ENCODE measurements around the gene KCNV2.
"Not testable (repeated sequence)": the region's sequence is repeated elsewhere in the genome, so short reads cannot be mapped to it uniquely, and the experiment has no call there.

Gene KCNV2

DNA sequence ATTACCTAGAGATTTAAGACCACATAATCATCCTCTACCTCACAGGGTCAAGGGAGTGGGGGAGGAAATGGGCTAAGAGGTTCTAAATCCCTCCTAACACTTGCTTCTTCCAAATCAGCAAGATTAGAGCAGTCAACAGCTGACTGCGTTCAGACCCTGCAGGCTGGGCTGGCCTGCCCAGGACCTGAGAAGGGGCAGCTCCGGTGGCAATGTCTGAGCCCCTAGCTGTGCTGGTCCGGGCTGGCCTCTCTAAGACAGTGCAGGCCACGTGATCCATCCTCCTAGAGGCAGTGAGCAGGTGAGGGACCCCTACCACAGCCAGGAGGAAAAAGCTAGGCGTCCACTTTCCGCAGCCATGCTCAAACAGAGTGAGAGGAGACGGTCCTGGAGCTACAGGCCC, at the start of gene KCNV2:
Gene KCNV2, plus strand, starts transcription at position 126 of the 400 bp plus-strand sequence. Its CDS starts 230 bp downstream, at position 356.
- DNase-seq (ENCODE audit: low read depth) = no peak

- no peak for DNase-seq (ENCODE audit: low read depth)
Observed at GRCh38 chr9:2673161-2673560, 44.1 kb upstream of the KCNV2 start.

GRCh38 chr9:2674141-2674824, 43.0 kb upstream of the KCNV2 start:
- DNase-seq (ENCODE audit: low read depth) = peak; percentile 16

- DNase-seq (ENCODE audit: low read depth) = no peak
Observed at GRCh38 chr9:2675834-2676233, 41.5 kb upstream of the KCNV2 start.

DNA sequence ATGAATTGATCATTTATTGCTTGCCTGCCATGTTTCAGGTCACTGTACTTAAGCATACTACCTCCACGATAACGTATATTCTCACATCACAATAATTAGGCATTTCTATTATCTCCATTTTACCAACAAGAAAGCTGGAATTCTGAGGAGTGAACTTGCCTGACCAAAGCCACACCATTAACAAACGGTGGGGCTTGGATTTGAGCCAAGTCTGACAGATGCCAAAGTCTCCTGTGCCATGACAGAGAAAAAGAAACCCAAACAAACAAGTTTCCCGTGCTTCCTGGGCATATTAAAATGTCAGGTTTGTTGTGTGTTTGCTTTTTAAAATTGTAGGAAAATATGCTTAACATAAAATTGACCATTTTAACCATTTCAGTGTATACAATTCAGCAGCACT, 40.8 kb upstream of the KCNV2 start:
- no peak for DNase-seq (ENCODE audit: low read depth)

DNA sequence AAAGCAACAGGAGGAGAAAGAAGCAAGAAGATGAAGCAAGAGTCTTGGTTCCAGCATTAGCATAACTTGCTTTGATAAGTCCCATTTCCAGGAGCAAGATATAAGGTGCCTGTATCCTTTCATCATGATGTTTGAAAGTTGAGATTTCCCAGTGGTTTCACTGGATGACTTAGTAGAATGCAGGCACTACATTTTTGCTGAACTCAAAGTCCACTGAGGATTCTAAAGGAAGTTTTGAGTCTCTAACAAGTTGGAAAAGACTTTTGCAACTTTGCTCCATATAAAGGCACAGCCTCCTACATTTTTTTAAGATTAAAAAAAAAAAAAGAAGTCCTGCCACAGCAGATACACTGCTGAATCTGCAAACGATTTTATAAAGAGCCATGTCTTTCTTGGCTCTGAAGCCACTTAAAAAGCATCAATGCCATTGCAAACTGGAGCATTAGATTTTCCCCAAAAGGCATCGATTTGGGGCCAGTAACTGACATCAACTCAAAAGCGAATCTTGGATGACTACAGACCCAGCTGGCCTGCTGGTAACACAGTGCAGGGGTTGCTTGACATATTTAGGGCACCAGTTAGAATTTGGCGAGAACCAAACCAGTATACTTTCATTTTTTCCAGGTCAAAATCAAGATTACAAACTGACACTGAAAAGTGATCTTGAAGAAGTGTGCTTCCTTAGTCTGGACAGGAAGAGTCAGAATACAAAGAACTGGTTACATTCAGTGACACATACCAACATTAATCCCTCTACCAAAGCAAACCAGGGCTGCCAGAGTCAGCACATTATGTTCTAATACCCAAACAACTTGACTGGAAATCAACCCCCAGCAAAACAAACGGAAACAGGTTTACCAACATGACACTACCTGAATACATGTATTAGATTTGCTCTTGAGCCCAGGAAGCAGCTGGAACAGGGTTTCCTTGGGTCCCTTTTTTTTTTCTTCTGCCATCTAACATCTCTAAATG, 39.1 kb upstream of the KCNV2 start:
- no peak for DNase-seq (ENCODE audit: low read depth)

GRCh38 chr9:2679011-2679410, 38.3 kb upstream of the KCNV2 start:
- no peak for DNase-seq (ENCODE audit: low read depth)

GRCh38 chr9:2681981-2682380, 35.3 kb upstream of the KCNV2 start:
- no peak for DNase-seq (ENCODE audit: low read depth)

DNA sequence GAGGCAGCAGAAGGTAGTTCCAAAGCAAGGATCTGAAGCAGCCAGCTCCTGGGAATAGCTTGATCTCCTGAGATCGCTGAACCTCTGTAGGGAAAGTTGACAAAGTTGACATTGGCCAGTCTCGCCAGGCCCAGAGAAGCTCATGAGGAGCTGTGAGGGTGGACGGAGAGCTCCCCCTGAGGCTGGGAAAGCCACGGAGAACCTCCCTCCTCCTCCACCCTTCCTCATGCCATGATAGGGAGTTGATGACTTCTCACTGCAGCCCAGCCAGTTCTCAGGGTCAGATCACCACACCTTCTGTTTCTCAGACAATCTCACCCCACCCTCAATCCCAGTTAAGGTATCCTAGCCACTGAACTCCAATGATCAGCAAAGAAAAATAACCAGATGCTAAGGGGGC, 30.4 kb upstream of the KCNV2 start:
- DNase-seq (ENCODE audit: low read depth) = no peak

DNA sequence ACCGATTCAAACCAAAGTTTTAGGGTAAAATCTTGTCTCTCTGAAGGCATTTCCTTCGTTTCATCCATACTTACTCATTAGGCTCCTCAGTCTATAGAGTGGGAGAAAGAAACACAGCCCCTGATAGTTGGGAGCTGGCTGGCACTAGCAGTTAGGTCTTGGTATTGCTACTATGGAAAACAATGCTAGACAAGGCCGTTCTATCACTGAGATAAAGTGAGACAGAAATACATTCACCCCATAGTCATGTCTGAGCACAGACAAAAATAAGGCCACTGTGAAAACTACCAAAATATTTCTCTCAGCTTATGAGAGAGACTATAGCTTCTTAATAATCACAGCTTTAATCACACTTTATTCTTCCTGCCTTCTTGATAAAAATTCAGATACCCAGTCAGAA, 28.7 kb upstream of the KCNV2 start:
- no peak for DNase-seq (ENCODE audit: low read depth)

- DNase-seq (ENCODE audit: low read depth) = no peak
Observed at GRCh38 chr9:2691212-2691611, 26.1 kb upstream of the KCNV2 start.

DNA sequence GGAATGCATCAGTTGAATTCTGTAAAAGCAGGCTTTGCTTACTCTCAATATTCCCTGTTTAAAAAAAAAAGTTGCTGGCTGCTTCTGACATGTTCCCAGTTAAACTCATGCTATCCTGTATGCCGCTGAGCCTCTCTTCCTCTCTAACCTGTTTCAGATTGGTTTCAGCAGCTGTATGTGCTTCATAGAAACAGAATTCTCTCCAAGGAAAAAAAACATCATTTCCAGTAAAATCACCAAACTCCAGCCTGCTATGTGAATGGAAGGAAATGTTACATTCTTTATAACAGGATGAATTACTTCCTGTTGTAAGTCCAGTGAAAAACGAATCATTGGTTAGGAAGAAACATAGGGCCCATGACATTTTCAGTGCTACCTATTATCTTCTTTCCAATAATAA, 25.7 kb upstream of the KCNV2 start:
- no peak for DNase-seq (ENCODE audit: low read depth)

DNA sequence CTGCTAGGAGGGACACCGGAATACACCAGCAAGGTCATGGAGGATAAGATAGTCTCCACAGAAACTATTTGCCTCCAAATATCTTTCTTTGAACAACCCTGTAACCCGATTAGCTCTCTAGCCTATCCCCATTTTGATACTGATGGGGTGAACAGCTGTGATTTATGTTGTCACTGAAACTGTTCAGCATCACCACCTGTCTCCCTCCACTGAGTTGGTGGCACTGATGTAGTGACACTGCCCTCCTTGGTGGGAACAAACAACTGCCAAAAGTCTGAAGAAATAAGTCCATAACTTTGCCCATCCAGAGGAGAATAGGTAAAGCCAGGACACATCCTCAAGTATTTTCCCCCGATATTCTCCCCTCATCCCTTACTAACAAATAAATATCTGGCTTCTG, 24.3 kb upstream of the KCNV2 start:
- no peak for DNase-seq (ENCODE audit: low read depth)

DNA sequence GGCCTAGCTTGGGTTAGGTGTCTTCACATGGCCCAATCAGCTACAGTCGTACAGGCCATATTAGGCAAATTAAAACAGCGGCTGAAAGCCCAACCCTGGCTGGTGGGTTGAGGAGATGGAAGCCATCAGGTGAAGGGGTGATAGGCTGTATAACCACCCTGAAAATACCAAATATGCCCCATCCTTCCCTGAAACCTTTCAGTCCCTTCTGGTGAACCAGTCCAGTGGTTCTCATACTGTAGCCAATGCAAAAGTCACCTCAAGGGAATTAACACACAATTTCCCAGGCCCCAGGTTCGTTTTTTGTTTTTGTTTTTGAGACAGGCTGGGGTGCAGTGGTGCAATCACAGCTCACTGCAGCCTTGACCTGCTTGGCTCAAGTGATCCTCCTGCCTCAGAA, 19.8 kb upstream of the KCNV2 start:
- DNase-seq (ENCODE audit: low read depth) = no peak

GRCh38 chr9:2700398-2700797, 16.9 kb upstream of the KCNV2 start:
- DNase-seq (ENCODE audit: low read depth) = no peak

GRCh38 chr9:2700909-2701550, 16.3 kb upstream of the KCNV2 start:
- no peak for DNase-seq (ENCODE audit: low read depth)

DNA sequence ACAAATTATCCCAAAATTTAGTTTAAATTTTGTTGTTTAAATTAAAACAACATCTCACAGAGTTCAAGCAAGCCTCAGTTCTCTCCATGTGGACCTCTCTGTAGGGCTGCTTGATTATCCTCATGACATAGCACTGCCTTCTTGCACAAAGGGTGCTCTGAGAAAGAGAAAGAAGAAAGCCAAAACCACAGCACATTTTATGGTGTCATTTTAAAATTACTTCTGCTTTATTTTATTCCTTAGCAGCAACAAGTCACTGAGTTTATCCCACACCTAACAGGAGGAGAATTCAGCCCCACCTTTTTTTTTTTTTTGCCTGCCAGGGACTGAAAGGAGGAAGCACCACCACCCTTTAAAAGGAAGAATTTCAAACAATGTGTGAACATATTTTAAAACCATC, 12.8 kb upstream of the KCNV2 start:
- DNase-seq (ENCODE audit: low read depth) = no peak

DNA sequence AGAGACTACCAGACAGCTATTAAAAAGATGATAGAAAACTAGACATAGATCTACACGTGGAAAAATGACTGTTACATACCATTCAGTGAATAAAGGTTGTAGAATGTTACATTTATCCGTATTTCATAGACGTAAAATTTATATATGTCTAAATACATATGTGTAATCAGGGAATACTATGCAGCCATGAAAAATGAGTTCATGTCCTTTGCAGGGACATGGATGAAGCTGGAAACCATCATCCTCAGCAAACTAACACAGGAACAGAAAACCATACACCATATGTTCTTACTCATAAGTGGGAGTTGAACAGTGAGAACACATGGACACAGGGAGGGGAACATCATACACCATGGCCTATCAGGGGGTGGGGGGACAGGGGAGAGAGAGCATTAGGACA, 10.1 kb upstream of the KCNV2 start:
- not testable (repeated sequence) for DNase-seq (ENCODE audit: low read depth)

DNA sequence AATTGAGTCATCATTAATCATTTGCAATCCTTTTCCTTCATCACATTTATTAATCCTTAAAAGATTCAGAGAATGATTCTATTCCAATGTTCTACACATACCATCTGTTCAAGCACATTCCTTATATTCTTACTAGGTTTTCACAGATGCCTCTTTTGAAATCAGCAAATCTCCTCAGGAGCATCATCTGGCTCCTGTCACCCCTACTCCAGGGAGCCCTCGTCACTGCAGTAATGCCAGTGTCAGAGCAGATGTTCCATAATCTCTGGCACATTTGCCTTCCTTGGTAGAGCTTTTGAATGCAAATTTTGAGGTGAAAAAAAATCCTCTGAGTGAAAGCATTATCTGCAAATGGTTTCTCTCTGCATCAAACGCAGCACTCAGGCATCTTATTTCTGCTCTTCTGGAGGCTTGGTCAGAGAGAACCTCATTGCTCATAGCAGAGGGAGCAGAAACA, 7.6 kb upstream of the KCNV2 start:
- no peak for DNase-seq (ENCODE audit: low read depth)

GRCh38 chr9:2711716-2712115, 5.6 kb upstream of the KCNV2 start:
- DNase-seq (ENCODE audit: low read depth) = no peak

GRCh38 chr9:2718001-2718697, 839 bp downstream of the KCNV2 start:
- no peak for DNase-seq (ENCODE audit: low read depth)

DNA sequence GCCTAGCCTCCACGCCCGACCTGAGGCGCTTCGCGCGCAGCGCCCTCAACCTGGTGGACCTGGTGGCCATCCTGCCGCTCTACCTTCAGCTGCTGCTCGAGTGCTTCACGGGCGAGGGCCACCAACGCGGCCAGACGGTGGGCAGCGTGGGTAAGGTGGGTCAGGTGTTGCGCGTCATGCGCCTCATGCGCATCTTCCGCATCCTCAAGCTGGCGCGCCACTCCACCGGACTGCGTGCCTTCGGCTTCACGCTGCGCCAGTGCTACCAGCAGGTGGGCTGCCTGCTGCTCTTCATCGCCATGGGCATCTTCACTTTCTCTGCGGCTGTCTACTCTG, 1.4 kb downstream of the KCNV2 start:
- DNase-seq (ENCODE audit: low read depth) = no peak
